ENCODE data around the gene CHD5.

CHD5 gene

GRCh38 chr1:6108937-6109614 is 71.0 kb downstream of the CHD5 start:
- DNase-seq = peak; percentile 54

- DNase-seq = no peak
These were observed 71.6 kb downstream of the CHD5 start for GRCh38 chr1:6108476-6108875.

- DNase-seq = no peak
These were observed 72.4 kb downstream of the CHD5 start for GRCh38 chr1:6107409-6108356.

- DNase-seq = no peak
These were observed 73.1 kb downstream of the CHD5 start for GRCh38 chr1:6106977-6107376.

- no peak for DNase-seq
These were observed 73.8 kb downstream of the CHD5 start for GRCh38 chr1:6106321-6106731.

GRCh38 chr1:6105763-6106162 is 74.4 kb downstream of the CHD5 start:
- no peak for DNase-seq

- no peak for DNase-seq
These were observed 74.9 kb downstream of the CHD5 start for GRCh38 chr1:6105218-6105679.

GRCh38 chr1:6104631-6105030 is 75.5 kb downstream of the CHD5 start:
- DNase-seq = no peak

GRCh38 chr1:6103854-6104530 is 76.1 kb downstream of the CHD5 start:
- no peak for DNase-seq

- DNase-seq = no peak
These were observed 76.8 kb downstream of the CHD5 start for GRCh38 chr1:6103111-6103853.

- no peak for DNase-seq
These were observed 77.6 kb downstream of the CHD5 start for GRCh38 chr1:6102532-6102845.

- DNase-seq = no peak
These were observed 78.1 kb downstream of the CHD5 start for GRCh38 chr1:6101826-6102531.

GRCh38 chr1:6100861-6101783 is 79.0 kb downstream of the CHD5 start:
- no peak for DNase-seq

- no peak for DNase-seq
These were observed 80.0 kb downstream of the CHD5 start for GRCh38 chr1:6099787-6100765.

GRCh38 chr1:6099297-6099696 is 80.8 kb downstream of the CHD5 start:
- no peak for DNase-seq

GRCh38 chr1:6098303-6099215 is 81.6 kb downstream of the CHD5 start:
- no peak for DNase-seq

- no peak for DNase-seq
These were observed 82.3 kb downstream of the CHD5 start for GRCh38 chr1:6097824-6098223.

GRCh38 chr1:6097117-6097595 is 83.0 kb downstream of the CHD5 start:
- DNase-seq = no peak

All from stimulated activated CD4-positive, alpha-beta T cell treated with anti-CD3 and anti-CD28 coated beads, Interleukin-1b, Interleukin-23, amount 100 ng/mL, for 48 hours (primary cell).